ENCODE data around the gene FOSB. TPM values are rescaled to one million over a fixed set of nuclear protein-coding genes. Genes with fewer than 3 reads are reported as not detected.

FOSB gene
- total RNA-seq, 1 experiment from 2014 or later: 2.3 TPM

GRCh38 chr19:45477186-45477585, 9.4 kb downstream of the FOSB start (continued):
- TF ChIP-seq FOXP4 (CRISPR knock-in tag; IDR thresholded peaks at IDR 0.05) (no peak), ZNF121 (CRISPR knock-in tag; IDR thresholded peaks at IDR 0.05) (no peak), MAX (CRISPR knock-in tag; IDR thresholded peaks at IDR 0.05) (no peak)
- TF ChIP-seq, protein P1, sequence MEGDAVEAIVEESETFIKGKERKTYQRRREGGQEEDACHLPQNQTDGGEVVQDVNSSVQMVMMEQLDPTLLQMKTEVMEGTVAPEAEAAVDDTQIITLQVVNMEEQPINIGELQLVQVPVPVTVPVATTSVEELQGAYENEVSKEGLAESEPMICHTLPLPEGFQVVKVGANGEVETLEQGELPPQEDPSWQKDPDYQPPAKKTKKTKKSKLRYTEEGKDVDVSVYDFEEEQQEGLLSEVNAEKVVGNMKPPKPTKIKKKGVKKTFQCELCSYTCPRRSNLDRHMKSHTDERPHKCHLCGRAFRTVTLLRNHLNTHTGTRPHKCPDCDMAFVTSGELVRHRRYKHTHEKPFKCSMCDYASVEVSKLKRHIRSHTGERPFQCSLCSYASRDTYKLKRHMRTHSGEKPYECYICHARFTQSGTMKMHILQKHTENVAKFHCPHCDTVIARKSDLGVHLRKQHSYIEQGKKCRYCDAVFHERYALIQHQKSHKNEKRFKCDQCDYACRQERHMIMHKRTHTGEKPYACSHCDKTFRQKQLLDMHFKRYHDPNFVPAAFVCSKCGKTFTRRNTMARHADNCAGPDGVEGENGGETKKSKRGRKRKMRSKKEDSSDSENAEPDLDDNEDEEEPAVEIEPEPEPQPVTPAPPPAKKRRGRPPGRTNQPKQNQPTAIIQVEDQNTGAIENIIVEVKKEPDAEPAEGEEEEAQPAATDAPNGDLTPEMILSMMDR (IDR thresholded peaks at IDR 0.05): no peak

DNA sequence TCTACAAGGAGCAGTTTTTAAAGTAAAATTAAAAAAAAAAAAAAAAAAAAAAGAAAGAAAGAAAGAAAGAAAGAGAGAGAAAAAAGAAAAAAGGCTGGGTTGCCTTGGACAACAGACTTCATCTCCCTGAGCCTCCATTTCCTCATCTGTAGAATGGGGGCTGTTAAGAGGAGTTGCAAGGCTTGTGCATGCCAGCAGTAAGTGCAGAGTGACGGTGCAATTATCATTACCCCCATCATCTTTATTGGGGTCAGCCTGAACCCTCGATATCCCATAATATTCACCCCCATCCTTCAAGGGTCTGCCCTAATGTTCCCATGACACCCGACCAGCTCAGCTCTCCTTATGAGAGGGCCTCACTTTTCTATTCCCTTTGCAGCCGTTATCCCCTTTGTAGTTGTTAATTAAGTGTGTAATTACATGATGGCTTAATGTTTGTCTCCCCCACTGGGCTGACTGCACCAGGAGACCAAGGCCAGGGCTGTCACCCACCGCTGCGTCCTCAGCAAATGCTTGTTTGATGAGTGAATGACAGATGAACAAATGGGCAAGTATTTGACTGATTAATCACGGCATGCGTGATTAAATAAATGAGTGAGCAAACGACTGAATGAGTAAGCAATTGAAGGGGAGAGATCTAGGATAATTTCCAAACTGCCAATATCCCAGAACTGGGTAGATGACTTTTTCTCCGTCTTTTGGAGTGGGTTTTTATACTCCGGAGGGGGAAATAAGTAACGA, 10.1 kb downstream of the FOSB start:
- POLR2A ChIA-PET: interaction anchor here (0.8 to 3.0 kb wide), 4 partner anchors 9 to 51 kb away, joined by 12 to 28 read pairs (median 14); partner anchors contain the start of gene FOSB
- Mint-ChIP-seq H3K36me3 (no peaks in the 10 kb centered on the region), H3K9me3 (no peaks in the 10 kb centered on the region), H3K27me3 (ENCODE audit: low read depth) (peaks cover 55% of the 10 kb centered on the region), H3K4me1 (peaks cover 27% of the 10 kb centered on the region), H3K4me3 (peak overlapping the region; percentile 69), H3K27ac (peak overlapping the region; percentile 99)
- CTCF ChIA-PET: interaction anchor here (0.6 to 7.1 kb wide), 39 partner anchors 8 to 599 kb away, joined by 3 to 325 read pairs (median 7); partner anchors contain the start of genes ERCC1, FOSB, OPA3 and PPM1N
- no peak for ATAC-seq
- no peak for TF ChIP-seq SP1 (CRISPR knock-in tag; conservative IDR thresholded peaks at IDR 0.05)
- TF ChIP-seq, protein P2, sequence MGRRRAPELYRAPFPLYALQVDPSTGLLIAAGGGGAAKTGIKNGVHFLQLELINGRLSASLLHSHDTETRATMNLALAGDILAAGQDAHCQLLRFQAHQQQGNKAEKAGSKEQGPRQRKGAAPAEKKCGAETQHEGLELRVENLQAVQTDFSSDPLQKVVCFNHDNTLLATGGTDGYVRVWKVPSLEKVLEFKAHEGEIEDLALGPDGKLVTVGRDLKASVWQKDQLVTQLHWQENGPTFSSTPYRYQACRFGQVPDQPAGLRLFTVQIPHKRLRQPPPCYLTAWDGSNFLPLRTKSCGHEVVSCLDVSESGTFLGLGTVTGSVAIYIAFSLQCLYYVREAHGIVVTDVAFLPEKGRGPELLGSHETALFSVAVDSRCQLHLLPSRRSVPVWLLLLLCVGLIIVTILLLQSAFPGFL (CRISPR knock-in tag; IDR thresholded peaks at IDR 0.05; ENCODE audit: borderline replicate concordance): no peak
- TF ChIP-seq ZNF219 (CRISPR knock-in tag; IDR thresholded peaks at IDR 0.05; ENCODE audit: borderline replicate concordance): no peak
- TF ChIP-seq IRF1 (CRISPR knock-in tag; IDR thresholded peaks at IDR 0.05): no peak
- TF ChIP-seq NFE2L1 (CRISPR knock-in tag; IDR thresholded peaks at IDR 0.05): no peak
- no peak for TF ChIP-seq ZNF423 (CRISPR knock-in tag; IDR thresholded peaks at IDR 0.05)
- TF ChIP-seq NR3C1 (CRISPR knock-in tag; conservative IDR thresholded peaks at IDR 0.05; ENCODE audit: low read depth): no peak
- TF ChIP-seq ATF1 (CRISPR knock-in tag; IDR thresholded peaks at IDR 0.05): no peak
- TF ChIP-seq OVOL2 (CRISPR knock-in tag; IDR thresholded peaks at IDR 0.05; ENCODE audit: borderline replicate concordance): no peak
- TF ChIP-seq ZNF317 (CRISPR knock-in tag; IDR thresholded peaks at IDR 0.05; ENCODE audit: borderline replicate concordance, low read depth): no peak
- no peak for TF ChIP-seq MXD4 (CRISPR knock-in tag; IDR thresholded peaks at IDR 0.05; ENCODE audit: borderline replicate concordance)
- TF ChIP-seq, protein P3, sequence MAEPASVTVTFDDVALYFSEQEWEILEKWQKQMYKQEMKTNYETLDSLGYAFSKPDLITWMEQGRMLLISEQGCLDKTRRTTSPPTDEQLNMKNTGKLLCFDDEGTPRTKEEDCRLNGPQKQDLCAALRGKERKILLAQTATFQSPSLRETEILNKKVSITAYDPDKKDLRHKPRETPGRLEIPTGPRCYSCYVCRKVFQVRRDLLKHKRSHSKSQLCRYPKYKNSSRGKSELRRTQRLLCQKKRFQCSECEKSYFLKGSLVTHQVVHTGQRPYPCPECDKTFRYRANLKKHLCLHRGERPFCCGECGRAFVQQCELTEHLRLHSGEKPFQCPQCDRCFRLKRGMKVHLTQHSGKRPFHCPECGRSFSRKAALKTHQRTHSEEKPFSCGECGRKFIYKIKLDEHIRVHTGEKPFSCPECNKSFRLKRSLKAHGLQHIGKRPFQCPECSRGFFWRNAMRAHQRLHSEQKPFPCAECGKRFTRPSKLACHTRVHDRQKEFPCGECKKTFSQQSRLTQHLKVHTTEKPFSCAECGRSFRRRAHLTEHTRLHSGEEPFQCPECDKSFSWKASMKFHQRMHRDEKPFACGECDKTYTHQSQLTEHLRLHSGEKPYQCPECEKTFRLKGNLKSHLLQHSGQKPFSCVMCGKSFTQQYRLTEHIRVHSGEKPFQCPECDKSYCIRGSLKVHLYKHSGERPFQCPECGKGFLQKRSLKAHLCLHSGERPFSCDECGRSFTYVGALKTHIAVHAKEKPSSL (CRISPR knock-in tag; conservative IDR thresholded peaks at IDR 0.05): no peak
- TF ChIP-seq AFF4 (CRISPR knock-in tag; IDR thresholded peaks at IDR 0.05; ENCODE audit: borderline replicate concordance): no peak
- DNase-seq (ENCODE audit: low spot score): no peak
